Bronchial epithelial cell (primary cell): ENCODE results near the gene MUC4. TPM values are rescaled to one million over a fixed set of nuclear protein-coding genes. Genes with fewer than 3 reads are reported as not detected.

Source experiments
- DNase-seq: peaks from one replicate; pipeline ENCODE4 v3.0.0-alpha.2; 2010; ENCODE audit warnings: low read depth
- FAIRE-seq: peaks from 2 replicates; lab custom pipeline; 2011; peaks lifted over from hg19 to GRCh38; lab: Jason Lieb, UNC
- H3K27me3 ChIP-seq: 2 replicates; pipeline ENCODE4 v1.5.1; 2011; ENCODE audit warnings: low read length; ENCODE audit not compliant: control insufficient read depth, insufficient read depth
- H3K36me3 ChIP-seq: 2 replicates; pipeline ENCODE4 v1.5.1; 2011; ENCODE audit warnings: low read length; ENCODE audit not compliant: control insufficient read depth, insufficient read depth
- H3K4me3 ChIP-seq: 2 replicates; pipeline ENCODE4 v1.5.1; 2011; ENCODE audit warnings: mild to moderate bottlenecking, low read depth, low read length, control low read depth
- CTCF ChIP-seq: IDR thresholded peaks from 2 replicates; pipeline ENCODE4 v1.5.1; 2011; ENCODE audit warnings: mild to moderate bottlenecking, moderate library complexity, low read length, control low read depth, inconsistent platforms; ENCODE audit not compliant: insufficient read depth, severe bottlenecking
- total RNA-seq: library from RNA; depleted of rRNA; stranded (reverse); fragments of >200 nt; gene quantifications from 2 replicates; pipeline ENCODE4 v1.2.1, GENCODE V29; 2014

MUC4 gene
- total RNA-seq, 1 donor from 2014 or later, result 0.26 TPM

DNA sequence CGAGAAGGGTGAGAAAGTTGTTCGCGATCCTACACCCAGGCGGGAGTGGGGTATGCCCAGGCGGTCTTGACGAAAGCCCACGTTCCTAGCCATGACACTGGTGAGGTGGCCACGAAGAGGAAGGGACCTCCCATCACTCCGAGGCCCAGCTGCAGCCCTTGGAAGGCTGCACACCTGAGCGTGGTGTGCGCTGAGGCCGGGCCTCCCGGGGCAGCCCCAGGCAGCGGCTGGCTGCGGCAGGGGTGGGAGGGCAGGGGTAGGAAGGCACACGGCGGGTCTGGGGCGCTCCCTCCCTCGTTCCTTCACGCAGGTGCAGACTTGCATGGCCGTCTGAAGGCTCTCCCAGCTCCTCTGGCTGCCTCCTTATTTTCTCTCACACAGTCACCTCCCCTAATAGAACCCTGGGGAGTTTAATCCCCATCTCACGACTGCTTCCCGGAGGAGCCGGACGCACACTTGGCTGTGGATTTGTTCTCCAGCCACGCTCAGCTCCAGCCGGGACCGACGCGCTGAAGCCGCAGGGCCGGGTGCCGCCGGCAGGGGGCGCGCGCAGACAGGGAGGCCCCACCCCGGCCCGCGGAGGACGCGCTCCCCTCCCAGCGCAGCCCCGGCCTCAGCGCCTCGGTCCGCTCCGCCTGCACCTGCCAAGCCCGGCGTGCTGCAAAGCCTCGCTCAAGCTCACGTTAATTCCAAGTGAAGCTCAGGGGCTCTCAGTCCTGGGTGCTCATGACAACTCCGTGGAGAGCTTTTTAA lies 37.8 kb upstream of the MUC4 start:
- DNase-seq (no peak), FAIRE-seq (no peak)
- Histone ChIP-seq H3K27me3 (no peaks in the 10 kb centered on the region), H3K36me3 (no peaks in the 10 kb centered on the region), H3K4me3 (no peak overlapping the region)
- TF ChIP-seq CTCF, result peak; percentile 8

- FAIRE-seq, result no peak
- no peak for TF ChIP-seq CTCF
- no peak for DNase-seq
Measured at GRCh38 chr3:195847055-195847950, 35.6 kb upstream of the MUC4 start.

GRCh38 chr3:195845483-195845882 lies 33.8 kb upstream of the MUC4 start:
- H3K4me3 ChIP-seq, result no peak overlapping the region
- FAIRE-seq (no peak), DNase-seq (no peak)
- H3K27me3 ChIP-seq, result no peaks in the 10 kb centered on the region
- no peak for TF ChIP-seq CTCF
- H3K36me3 ChIP-seq, result no peaks in the 10 kb centered on the region

More at GRCh38 chr3:195847055-195847950, 35.6 kb upstream of the MUC4 start:
- no peak overlapping the region for H3K4me3 ChIP-seq
- no peaks in the 10 kb centered on the region for H3K27me3 ChIP-seq
- H3K36me3 ChIP-seq, result no peaks in the 10 kb centered on the region

- no peaks in the 10 kb centered on the region for H3K27me3 ChIP-seq
- no peaks in the 10 kb centered on the region for H3K36me3 ChIP-seq
- H3K4me3 ChIP-seq, result no peak overlapping the region
- no peak for DNase-seq
- TF ChIP-seq CTCF, result no peak
- FAIRE-seq, result no peak
Measured at GRCh38 chr3:195844671-195845218, 33.0 kb upstream of the MUC4 start.

DNA sequence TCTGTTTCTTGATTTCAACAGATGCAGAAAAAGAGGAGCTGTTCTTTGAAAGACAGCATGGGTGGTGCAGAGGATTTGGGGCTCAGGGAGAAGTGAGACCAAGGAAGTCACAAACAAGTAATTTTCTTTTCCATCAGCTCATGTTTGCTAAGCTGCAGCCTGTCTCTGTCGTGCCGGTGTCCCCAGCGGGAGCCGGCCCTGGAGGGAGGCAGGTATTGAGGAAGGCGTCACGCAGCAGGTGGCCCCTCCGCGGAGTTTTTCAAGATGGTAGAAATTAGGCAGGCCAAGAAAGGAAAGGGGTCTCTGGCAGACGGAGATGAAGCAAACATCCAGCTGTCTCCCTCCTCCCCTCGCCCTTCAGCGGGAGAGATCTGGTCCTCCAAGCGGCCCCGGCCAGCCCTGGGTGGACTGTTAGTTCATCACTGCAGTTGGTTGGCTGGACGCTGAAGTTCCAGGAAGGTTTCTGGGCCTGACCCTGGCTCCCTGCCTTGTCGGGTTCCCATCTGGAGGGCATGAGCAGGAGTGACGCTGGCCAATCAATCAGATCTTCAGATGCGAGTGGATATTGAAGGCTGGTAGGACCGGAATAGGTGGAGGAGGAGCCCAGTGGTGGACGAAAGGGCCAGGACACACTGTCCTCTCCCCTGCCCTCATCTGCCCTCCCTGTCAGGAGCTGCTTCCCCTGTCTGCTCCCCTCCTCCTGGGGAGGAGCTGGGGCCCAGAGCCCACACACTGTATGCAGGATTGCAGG lies 27.7 kb upstream of the MUC4 start:
- H3K36me3 ChIP-seq, result no peaks in the 10 kb centered on the region
- DNase-seq (no peak), FAIRE-seq (no peak)
- peaks cover 5% of the 10 kb centered on the region for H3K27me3 ChIP-seq
- no peak overlapping the region for H3K4me3 ChIP-seq
- no peak for TF ChIP-seq CTCF
